Stimulated activated CD4-positive, alpha-beta T cell treated with anti-CD3 and anti-CD28 coated beads, Interleukin-2, amount 100 ng/mL, for 24 hours (primary cell): Measurements from ENCODE around the gene CNN1.
A peak's percentile ranks its signal among the peaks of the same experiment; 100 is the strongest.
"Not testable (repeated sequence)": the region's sequence is repeated elsewhere in the genome, so short reads cannot be mapped to it uniquely, and the experiment has no call there.

ENCODE experiments used
- DNase-seq, 2 donors: peaks; one replicate each; pipeline ENCODE4 v3.0.0-alpha.2; 2020

CNN1 gene

GRCh38 chr19:11566164-11566563, 27.5 kb downstream of the CNN1 start:
- no peak for DNase-seq

DNA sequence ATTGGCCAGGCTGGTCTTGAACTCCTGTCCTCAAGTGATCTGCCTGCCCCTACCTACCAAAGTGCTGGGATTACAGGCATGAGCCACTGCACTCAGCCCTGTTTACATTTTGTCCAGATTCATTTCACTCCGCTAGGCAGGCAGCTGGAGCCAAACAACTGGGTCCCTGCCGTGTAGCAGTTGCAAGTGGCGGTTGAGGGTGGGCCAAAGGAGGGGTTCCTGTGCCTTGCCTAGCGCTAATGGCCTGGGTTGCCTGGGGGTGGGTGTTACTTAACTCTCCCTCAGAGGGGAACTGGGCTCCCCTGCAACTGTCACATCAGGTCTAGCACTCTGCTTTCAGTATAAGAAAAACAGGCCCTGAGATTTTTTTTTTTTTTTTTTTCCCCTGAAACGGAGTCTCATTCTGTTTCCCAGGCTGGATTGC, 31.4 kb downstream of the CNN1 start:
- DNase-seq = no peak

DNA sequence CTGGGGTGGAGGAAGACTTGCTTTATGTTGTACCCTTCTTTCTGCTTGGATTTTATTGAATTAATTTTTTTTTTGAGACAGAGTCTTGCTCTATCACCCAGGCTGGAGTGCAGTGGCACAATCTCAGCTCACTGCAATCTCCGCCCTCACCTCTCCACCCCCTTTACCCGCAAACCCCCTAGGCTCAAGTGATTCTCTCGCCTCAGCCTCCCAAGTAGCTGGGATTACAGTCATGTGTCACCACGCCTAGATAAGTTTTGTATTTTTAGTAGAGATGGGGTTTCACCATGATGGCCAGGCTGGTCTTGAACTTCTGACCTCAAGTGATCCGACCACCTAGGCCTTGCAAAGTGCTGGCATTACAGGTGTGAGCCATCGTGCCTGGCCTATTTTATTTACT, 34.7 kb downstream of the CNN1 start:
- not testable (repeated sequence) for DNase-seq

DNA sequence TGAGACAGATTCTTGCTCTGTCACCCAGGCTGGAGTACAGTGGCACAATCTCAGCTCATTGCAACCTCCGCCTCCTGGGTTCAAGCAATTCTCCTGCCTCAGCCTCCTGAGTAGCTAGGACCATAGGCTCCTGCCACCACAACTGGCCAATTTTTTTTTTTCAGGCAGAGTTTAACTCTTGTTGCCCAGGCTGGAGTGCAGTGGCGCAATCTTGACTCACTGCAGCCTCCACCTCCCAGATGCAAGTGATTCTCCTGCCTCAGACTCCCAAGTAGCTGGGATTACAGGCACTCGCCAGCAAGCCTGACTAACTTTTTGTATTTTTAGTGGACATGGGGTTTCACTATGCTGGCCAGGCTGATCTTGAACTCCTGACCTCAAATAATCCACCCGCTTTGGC, 35.1 kb downstream of the CNN1 start:
- DNase-seq = not testable (repeated sequence)

DNA sequence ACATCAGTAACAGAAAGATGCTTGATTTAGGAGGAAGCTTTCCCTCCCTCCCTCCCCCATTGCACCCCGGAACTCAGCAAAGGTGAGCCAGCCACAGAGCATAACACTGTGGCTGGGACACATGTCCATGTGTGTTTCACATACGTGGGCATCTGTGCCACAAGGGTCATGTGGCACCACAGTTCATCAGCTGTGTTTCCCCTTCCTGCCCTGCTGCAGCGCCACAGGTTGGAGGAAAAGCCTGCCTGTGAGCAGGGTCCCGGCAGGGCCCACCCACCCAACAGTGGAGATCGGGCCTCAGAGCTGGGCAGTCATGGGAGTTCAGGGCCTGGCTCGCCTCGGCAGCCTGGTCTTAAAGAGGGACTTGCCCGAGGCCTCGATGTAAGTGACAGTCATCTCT, 36.0 kb downstream of the CNN1 start:
- no peak for DNase-seq

DNA sequence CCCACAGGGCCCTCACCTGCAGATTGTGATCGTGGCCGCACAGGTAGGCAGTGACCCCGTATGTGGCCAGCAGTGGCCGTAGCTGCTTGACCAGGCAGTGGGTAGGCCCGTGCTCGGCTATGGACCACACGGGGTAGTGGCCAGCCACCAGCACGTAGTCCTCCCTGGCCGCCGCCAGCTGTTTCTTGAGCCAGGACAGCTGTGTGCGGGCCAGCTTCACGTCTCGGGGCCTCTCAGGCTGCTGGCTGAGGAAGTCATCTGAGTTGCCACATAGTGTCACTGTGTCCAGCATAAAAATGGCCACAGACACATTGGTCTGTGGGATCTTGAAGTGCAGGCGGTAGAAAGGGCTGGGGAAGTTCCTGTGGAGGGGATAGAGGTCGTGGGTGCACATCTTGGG, 37.6 kb downstream of the CNN1 start:
- no peak for DNase-seq

GRCh38 chr19:11577451-11578257, 39.0 kb downstream of the CNN1 start, which contains the start of gene ACP5:
Gene ACP5 (minus strand): TSS chr19:11577645. CDS start chr19:11577317, 328 bp downstream.
- DNase-seq = no peak

DNA sequence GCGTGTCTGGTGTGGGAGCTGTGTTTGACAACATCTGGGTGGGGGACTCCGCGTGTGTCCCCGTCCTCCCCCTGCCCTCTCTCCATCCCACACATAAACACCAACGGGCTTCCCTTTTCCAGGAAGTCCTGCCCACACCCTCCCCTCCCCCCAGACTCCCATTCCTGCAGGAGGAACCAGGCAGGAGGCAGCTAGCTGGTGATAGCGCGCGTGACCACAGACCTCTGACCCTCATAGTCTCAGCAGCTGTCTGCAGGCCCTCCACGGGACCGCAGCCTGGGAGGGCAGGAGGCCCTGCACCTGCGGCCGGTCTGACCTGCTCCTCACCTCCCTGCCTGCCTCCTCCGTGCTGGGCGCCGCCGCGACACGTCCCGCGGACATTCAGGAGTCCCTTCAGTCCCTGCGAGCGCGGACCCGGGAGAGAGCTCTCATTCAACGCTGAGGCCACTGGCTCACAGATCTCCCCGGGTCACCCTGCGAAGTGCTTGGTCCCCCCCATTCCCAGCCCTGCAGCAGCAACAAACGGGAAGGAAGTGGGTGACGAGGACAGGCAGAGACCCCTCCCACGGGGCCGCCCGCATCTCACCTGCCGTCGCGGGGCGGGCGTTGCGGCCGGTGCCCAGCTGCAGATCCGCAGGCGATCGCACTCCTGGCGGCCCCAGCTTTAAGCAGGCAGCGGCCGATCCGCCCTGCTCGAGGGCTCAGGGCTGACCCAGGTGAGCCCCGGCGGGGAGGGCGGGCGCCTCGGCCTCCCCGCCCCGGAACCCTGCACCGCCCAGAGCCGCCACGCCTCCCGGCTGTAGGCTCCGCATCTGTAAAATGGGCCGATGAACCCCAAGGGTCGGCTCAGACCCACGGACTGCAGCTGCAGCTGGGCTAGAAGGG, 39.8 kb downstream of the CNN1 start:
- DNase-seq = peak; percentile 42 to 48

DNA sequence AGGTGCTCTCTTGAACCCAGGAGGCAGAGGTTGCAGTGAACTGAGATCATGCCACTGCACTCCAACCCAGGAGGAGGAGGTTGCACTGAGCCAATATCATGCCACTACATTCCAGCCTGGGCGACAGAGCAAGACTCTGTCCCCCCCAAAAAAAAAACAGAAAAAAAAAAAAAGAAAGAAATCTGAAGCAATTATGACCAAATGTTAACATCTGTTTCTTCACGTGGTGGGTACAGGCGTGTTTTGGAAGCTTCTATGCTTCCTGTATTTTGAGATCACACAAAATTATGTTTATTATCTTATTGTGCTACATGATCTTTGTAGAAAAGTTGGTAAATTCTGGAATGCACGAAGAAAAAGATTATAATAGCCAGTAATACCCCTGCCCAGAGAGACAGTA, 41.5 kb downstream of the CNN1 start:
- no peak for DNase-seq

- DNase-seq = peak; percentile 53
These were observed 43.1 kb downstream of the CNN1 start for GRCh38 chr19:11581740-11582139.

DNA sequence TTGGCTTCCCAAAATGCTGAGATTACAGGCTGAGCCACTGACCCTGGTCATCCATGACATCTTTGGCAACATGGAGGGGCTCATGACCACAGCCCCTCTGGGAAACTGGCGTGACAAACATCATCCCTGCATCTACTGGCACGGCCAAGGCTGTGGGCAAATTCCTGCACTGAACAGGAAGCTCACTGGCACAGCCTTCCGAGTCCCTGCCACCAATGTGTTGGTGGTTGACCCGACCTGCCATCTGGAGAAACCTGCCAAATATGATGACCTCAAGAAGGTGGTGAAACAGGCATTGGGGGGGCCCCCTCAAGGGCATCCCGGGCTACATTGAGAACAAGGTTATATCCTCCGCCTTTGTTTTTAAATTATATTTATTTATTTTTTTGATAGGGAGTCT, 47.7 kb downstream of the CNN1 start:
- DNase-seq = no peak

- peak; percentile 83 to 85 for DNase-seq
These were observed 48.8 kb downstream of the CNN1 start for GRCh38 chr19:11587302-11587974.

- no peak for DNase-seq
These were observed 49.5 kb downstream of the CNN1 start for GRCh38 chr19:11587975-11588631.

GRCh38 chr19:11594084-11594483, 55.4 kb downstream of the CNN1 start:
- no peak for DNase-seq

- no peak for DNase-seq
These were observed 57.5 kb downstream of the CNN1 start for GRCh38 chr19:11596156-11596555.

GRCh38 chr19:11597202-11598102, 58.8 kb downstream of the CNN1 start, which contains the start of gene ZNF627:
Gene ZNF627 (plus strand): TSS chr19:11597483. CDS start chr19:11597628, 145 bp downstream.
- DNase-seq = peak; percentile 98 to 99

- no peak for DNase-seq
These were observed 59.4 kb downstream of the CNN1 start for GRCh38 chr19:11598103-11598483.

DNA sequence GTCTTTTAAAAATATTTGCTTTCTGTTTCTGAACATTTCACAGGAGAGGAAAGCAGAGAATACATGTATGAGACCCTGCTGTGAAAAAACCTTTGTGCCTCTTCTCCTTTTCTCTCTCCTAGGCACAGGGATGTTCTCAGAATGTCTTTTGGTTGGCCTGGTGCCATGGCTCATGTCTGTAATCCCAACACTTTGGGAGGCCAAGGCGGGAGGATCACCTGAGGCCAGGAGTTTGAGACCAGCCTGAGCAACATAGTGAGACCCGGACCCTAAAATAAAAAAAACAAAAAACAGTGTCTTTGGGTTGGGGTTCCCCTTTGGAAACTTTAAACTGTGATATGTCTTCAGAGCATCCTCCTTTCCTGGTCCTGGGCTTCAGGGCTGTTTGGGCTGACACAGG, 60.1 kb downstream of the CNN1 start:
- DNase-seq = no peak

GRCh38 chr19:11599704-11600103, 61.1 kb downstream of the CNN1 start:
- not testable (repeated sequence) for DNase-seq
